Mammary epithelial cell (primary cell): ENCODE data around the gene SCYL2.

Source experiments
- CTCF ChIP-seq, 2 donors: IDR thresholded peaks in 1 of 2; conservative IDR thresholded peaks in 1 of 2; 2 replicates each; pipeline ENCODE4 v1.5.1; 2011 to 2012; ENCODE audit warnings: inconsistent platforms in 2 of 2, low read length in 2 of 2, mild to moderate bottlenecking in 2 of 2, control low read depth in 1 of 2, low read depth in 1 of 2; ENCODE audit not compliant: insufficient read depth in 1 of 2; ENCODE audit errors: extremely low read depth in 1 of 2
- EZH2 ChIP-seq: IDR thresholded peaks from 2 replicates; pipeline ENCODE4 v1.6.1; 2012; ENCODE audit warnings: low read length, inconsistent platforms, borderline replicate concordance

GRCh38 chr12:100303831-100304230 lies 36.9 kb downstream of the SCYL2 start:
- TF ChIP-seq CTCF (conservative IDR thresholded peaks at IDR 0.05 in 1 of 2, IDR thresholded peaks at IDR 0.05 in 1 of 2; ENCODE audit: extremely low read depth in 1 of 2, insufficient read depth in 1 of 2, low read depth in 1 of 2, low read length in 2 of 2) (no peak), EZH2 (no peak)
